HG03280 (cell line): Measurements from ENCODE around the gene ZNF385C.
"Not testable (repeated sequence)": the region's sequence is repeated elsewhere in the genome, so short reads cannot be mapped to it uniquely, and the experiment has no call there.

Source experiments
- ATAC-seq: cut with Tn5 transposase; IDR thresholded peaks from one replicate; pipeline ENCODE4 v1.9.1; 2021; ENCODE audit warnings: mild to moderate bottlenecking, moderate library complexity; ENCODE audit not compliant: unreplicated experiment

The ZNF385C gene

GRCh38 chr17:42023524-42024349 lies 74.5 kb downstream of the ZNF385C start:
- no peak for ATAC-seq

- not testable (repeated sequence) for ATAC-seq
Measured at GRCh38 chr17:42020845-42021244, 77.4 kb downstream of the ZNF385C start.

DNA sequence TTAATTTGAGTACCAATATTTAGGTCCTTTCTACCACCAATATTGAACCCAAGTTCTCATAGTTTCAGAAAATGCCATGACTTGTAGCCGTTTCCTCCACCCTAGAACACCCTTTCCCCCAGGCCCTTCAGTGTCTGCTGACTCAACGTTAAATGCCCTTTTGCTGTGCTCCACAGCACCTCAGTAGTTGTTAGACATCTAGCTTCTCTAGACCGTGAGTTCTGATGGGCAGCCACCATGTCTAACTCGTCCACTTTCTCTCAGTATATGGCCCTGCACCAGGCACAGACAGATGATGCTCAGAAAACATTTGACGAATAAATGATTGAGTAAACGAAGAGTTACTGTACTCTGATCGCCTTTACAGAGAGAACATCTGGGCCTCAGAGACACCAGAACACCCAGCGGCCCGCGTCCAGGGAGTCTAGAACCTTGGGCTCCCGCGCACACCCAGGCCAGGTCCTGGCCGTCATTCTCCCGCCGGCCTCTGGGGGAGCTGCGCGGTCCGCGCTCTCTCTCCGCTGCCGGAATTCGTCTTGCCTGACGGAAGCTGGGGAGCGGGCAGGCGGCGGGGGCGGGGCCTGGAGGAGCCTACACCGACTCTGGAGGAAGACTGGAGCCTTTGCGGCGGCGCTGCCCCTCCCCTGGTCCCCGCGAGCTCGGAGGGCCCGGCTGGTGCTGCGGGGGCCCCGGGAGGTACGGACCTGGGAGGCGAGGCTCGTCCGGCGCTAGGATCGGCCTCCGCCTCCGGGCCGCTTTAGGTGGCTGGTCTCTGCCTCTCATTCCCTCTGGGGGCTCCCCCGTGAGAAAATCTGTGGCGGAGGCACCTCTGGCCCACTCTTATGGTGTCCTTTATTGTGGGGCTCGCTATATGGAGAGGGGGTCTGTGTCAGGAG lies 78.5 kb downstream of the ZNF385C start, which contains the start of gene NKIRAS2:
Gene NKIRAS2 (plus strand): TSS at position 582 of the 896 bp plus-strand sequence. CDS start 1,488 bp downstream, outside the sequence.
- peak; percentile 67 for ATAC-seq

DNA sequence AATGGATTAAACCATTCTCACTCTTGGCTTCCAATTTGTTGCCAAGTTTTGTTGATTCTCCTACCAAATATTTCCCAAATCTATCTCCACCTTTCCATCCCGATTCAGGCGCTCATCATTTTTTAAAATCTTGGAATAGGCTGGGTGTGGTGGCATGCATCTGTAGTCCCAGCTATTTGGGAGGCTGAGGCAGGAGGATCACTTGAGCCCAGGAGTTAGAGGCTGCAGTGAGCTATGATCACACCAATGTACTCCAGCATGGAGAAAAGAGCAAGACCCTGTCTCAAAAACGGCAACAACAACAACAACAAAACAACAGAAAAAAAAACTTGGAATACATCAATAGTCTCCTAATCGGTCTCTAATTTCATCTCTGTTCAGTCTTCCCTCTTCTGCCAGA lies 79.3 kb downstream of the ZNF385C start:
- ATAC-seq, result no peak

DNA sequence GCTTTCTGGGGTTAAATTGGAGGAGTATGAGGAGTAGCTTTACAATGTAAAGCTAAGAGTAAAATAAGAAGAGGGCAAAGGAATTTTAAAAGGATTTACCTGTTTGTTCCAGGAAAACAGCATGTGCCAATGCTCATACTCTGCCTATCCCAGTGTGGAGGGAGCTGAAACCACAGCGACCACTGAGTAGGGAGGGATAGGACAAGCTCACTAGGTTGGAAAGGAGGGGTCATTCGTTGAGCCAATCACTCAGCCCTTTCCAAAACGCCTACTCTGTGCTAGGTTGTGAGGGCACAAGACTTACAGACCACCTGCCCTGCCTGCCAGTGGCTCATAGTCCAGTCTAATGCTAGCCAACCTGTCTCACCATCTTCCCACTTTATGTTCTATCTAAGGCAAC lies 79.9 kb downstream of the ZNF385C start:
- ATAC-seq, result no peak

- no peak for ATAC-seq
Measured at GRCh38 chr17:42017866-42018200, 80.4 kb downstream of the ZNF385C start.

- ATAC-seq, result peak; percentile 75
Measured at GRCh38 chr17:42016941-42017865, 81.1 kb downstream of the ZNF385C start, which contains the start of gene DNAJC7. Gene DNAJC7, minus strand, starts transcription at chr17:42017439. Its CDS starts 23 bp downstream, at chr17:42017416.

DNA sequence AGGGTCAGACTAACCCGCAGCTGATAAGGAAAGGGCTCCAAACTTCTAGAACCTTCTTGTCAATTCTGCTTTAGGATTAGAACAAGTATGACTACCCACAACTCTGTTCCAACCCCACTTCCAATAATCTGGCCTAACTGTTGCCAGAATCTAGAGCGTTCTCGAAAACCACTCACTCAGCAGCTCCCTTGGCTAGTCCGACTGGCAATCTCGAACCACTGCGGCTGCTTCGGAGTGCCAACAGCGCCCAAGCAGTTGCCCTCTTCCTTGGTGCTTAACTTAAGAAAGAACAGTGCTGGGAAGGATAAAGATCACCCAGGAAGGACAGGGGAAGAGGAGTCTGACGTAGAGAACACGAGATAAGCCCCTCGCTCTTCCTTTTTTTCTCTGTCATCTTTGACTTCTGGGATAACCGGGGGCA lies 81.9 kb downstream of the ZNF385C start:
- ATAC-seq, result no peak

DNA sequence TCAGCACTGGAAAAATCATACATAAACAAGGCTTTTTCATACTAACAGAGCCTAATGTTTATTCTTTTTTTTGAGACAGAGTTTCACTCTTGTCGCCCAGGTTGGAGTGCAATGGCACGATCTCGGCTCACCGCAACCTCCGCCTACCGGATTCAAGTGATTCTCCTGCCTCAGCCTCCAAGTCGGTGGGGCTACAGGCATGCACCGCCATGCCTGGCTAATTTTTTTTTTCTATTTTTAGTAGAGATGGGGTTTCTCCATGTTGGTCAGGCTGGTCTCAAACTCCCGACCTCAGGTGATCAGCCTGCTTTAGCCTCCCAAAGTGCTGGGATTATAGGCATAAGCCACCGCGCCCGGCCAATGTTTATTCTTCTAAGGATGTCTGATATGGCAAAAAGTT lies 84.5 kb downstream of the ZNF385C start:
- ATAC-seq, result not testable (repeated sequence)

GRCh38 chr17:42012363-42012762 lies 85.9 kb downstream of the ZNF385C start:
- not testable (repeated sequence) for ATAC-seq

- no peak for ATAC-seq
Measured at GRCh38 chr17:42010898-42011516, 87.3 kb downstream of the ZNF385C start.

- ATAC-seq, result not testable (repeated sequence)
Measured at GRCh38 chr17:42010266-42010680, 88.0 kb downstream of the ZNF385C start.

DNA sequence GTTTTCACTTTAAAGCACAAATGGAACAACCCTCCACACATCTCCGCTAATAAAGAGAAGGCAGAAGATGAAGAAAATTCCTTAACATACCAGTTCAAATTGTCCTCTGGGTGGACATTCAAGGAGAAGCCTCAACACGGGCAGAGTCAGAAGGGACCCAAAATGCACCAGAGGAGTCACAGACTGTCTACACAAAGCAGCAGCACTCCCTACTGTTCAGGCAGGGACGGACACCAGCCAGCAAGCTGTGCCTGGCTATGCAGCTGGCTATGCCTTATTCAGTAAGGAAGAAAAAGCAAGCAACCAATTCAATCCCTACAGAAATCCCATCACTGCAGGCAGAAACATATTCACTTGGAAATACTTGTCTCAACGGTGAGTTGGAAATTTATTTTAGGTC lies 89.1 kb downstream of the ZNF385C start:
- no peak for ATAC-seq

GRCh38 chr17:42005166-42005565 lies 93.1 kb downstream of the ZNF385C start:
- ATAC-seq, result no peak

DNA sequence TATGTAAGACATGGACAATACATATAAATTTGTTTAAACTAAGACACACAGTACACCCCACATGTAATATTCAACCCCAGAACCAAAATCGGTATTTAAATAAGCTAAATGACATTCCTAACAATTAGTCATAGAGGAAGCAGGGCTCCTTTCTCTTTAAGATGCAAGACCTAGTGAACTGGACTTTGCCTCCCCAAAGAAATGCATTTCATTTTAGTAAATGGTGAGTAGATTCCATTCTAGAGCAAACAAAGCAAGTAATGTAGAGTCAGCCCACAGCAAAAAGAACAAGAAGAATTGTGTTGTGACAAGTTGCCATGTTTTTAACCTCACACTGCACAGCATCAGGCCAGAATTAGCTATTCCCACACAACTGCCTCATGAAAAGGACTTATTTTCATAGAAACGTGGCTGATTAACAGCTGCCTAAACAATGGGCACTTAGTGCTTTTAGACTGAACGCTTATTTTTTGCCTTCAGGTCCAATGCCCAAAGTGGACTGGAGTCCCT lies 95.4 kb downstream of the ZNF385C start:
- no peak for ATAC-seq

- ATAC-seq, result no peak
Measured at GRCh38 chr17:42002175-42002791, 96.0 kb downstream of the ZNF385C start.

GRCh38 chr17:42001729-42002128 lies 96.5 kb downstream of the ZNF385C start:
- no peak for ATAC-seq

GRCh38 chr17:42000413-42001133 lies 97.7 kb downstream of the ZNF385C start:
- no peak for ATAC-seq

DNA sequence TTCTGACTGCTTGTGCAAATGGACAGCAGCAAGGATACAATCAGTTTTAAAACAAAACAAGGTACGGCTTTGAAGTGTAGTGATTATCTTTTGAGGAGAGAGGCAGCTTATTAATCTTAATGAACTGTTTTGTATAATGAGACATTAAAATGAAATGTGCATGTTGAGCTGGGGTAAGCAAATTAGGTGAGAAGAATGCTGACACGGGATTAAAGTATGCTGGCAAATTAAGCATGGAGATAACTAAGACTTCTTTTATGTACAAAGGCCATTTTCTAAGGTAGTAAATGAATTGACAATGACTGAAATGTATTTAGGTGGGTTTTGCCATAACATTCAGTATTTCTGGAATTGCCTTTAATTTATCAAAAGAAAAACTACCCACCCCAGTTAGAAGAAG lies 99.8 kb downstream of the ZNF385C start:
- no peak for ATAC-seq
